Smooth muscle cell (in vitro differentiated cells): ENCODE measurements around the gene EEFSEC. TPM values are rescaled to one million over a fixed set of nuclear protein-coding genes. Genes with fewer than 3 reads are reported as not detected.

Experiments used
- DNase-seq: peaks from one replicate; lab custom pipeline; 2025; ENCODE audit not compliant: unreplicated experiment; lab: John Stamatoyannopoulos, UW
- H2AFZ ChIP-seq: fragments of 200-600 bp; sonication (generic); 2 replicates; pipeline ENCODE4 v1.6.0; 2016; ENCODE audit warnings: antibody characterized with exemption, low read depth, mild to moderate bottlenecking
- H3F3A ChIP-seq: fragments of 200-600 bp; sonication (generic); 2 replicates; pipeline ENCODE4 v1.6.0; 2017; ENCODE audit warnings: antibody characterized with exemption, low read depth
- H3K27ac ChIP-seq: fragments of 200-600 bp; sonication (generic); 2 replicates; pipeline ENCODE4 v1.5.1; 2016; ENCODE audit warnings: low read depth, mild to moderate bottlenecking
- H3K27me3 ChIP-seq: fragments of 200-600 bp; sonication (generic); 2 replicates; pipeline ENCODE4 v1.6.1; 2016; ENCODE audit warnings: low read depth, mild to moderate bottlenecking
- H3K36me3 ChIP-seq: fragments of 200-600 bp; sonication (generic); 2 replicates; pipeline ENCODE4 v1.5.1; 2016; ENCODE audit warnings: low read depth
- H3K4me1 ChIP-seq: fragments of 200-600 bp; sonication (generic); 2 replicates; pipeline ENCODE4 v1.5.1; 2016; ENCODE audit warnings: low read depth
- H3K4me2 ChIP-seq: fragments of 200-600 bp; sonication (generic); 2 replicates; pipeline ENCODE4 v1.6.0; 2016; ENCODE audit warnings: mild to moderate bottlenecking
- H3K4me3 ChIP-seq: fragments of 200-600 bp; sonication (generic); 2 replicates; pipeline ENCODE4 v1.5.1; 2016; ENCODE audit warnings: mild to moderate bottlenecking
- H3K79me2 ChIP-seq: fragments of 200-600 bp; sonication (generic); 2 replicates; pipeline ENCODE4 v1.6.0; 2016; ENCODE audit warnings: low read depth, mild to moderate bottlenecking
- H3K9ac ChIP-seq: fragments of 200-600 bp; sonication (generic); 2 replicates; pipeline ENCODE4 v1.6.0; 2016; ENCODE audit warnings: low read depth
- H3K9me3 ChIP-seq: fragments of 200-600 bp; sonication (generic); replicated peaks from 2 replicates; pipeline ENCODE4 v1.5.1; 2016; ENCODE audit warnings: low read depth
- H4K20me1 ChIP-seq: fragments of 200-600 bp; sonication (generic); 2 replicates; pipeline ENCODE4 v1.6.0; 2016; ENCODE audit warnings: low read depth
- WGBS: methylation state at CpG from one replicate; pipeline ENCODE4 v1.1.7; 2016; ENCODE audit warnings: low lambda C conversion rate; 5-methylcytosine and 5-hydroxymethylcytosine counted together
- polyA plus RNA-seq: library from polyadenylated mRNA; unstranded; fragments of >200 nt; fragmentation: Nextera tagmentation; extraction: Ambion mirVana; gene quantifications from 2 replicates; pipeline ENCODE4 v1.2.1, GENCODE V29; 2016
- total RNA-seq: library from RNA; depleted of rRNA; stranded (reverse); fragments of >200 nt; gene quantifications from 2 replicates; pipeline ENCODE4 v1.2.3, GENCODE V29; 2014
- TF ChIP-seq, protein P1 (sequence below): fragments of 200-600 bp; sonication (generic); IDR thresholded peaks from 2 replicates; pipeline ENCODE4 v1.5.1; 2017; ENCODE audit warnings: borderline replicate concordance, mild to moderate bottlenecking, antibody characterized with exemption; ENCODE audit not compliant: insufficient read depth, poor library complexity, severe bottlenecking

EEFSEC gene
- total and polyA plus RNA-seq, 2 experiments from 2014 or later, result 12.4 to 17.1 TPM

DNA sequence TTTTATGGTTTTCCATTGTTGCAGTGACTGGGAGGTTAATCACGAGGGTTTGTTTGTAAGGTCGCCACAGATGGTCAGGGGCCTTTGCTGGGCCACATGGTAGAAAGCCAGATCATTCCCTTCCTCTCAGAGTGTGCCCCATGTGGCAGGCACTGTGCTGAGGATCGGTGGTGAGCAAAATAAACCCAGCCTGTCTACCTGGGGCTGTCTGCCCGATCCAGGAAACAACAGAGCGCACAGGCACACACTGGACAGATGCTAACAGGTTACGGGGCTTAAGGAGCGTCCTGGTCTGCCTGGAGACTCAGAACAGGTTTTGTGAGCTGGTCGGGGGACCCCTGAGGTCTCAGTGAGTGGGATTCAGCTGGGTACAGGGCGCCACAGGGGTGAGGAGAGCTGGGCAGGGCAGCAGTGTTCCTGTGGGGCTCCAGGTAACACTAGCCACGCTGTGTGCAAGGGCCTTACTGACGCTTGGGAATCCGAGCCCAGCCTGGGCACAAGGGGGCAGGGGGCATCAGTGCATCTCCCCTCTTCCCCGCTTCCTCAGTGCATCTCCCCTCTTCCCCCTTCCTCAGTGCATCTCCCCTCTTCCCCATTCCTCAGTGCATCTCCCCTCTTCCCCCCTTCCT, 177.0 kb downstream of the EEFSEC start:
- Histone ChIP-seq H3K4me1 (no peaks in the 10 kb centered on the region), H3K36me3 (no peaks in the 10 kb centered on the region), H3K27ac (no peak overlapping the region), H3K27me3 (no peaks in the 10 kb centered on the region), H3K4me3 (no peak overlapping the region), H3F3A (no peaks in the 10 kb centered on the region), H3K79me2 (no peaks in the 10 kb centered on the region), H3K4me2 (no peak overlapping the region), H3K9ac (no peak overlapping the region), H4K20me1 (no peaks in the 10 kb centered on the region), H2AFZ (no peak overlapping the region), H3K9me3 (no peaks in the 10 kb centered on the region)
- TF ChIP-seq, protein P1, sequence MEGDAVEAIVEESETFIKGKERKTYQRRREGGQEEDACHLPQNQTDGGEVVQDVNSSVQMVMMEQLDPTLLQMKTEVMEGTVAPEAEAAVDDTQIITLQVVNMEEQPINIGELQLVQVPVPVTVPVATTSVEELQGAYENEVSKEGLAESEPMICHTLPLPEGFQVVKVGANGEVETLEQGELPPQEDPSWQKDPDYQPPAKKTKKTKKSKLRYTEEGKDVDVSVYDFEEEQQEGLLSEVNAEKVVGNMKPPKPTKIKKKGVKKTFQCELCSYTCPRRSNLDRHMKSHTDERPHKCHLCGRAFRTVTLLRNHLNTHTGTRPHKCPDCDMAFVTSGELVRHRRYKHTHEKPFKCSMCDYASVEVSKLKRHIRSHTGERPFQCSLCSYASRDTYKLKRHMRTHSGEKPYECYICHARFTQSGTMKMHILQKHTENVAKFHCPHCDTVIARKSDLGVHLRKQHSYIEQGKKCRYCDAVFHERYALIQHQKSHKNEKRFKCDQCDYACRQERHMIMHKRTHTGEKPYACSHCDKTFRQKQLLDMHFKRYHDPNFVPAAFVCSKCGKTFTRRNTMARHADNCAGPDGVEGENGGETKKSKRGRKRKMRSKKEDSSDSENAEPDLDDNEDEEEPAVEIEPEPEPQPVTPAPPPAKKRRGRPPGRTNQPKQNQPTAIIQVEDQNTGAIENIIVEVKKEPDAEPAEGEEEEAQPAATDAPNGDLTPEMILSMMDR, result no peak
- 80% methylated on average over 9 of the region's 13 CpGs for WGBS
- no peak for DNase-seq

DNA sequence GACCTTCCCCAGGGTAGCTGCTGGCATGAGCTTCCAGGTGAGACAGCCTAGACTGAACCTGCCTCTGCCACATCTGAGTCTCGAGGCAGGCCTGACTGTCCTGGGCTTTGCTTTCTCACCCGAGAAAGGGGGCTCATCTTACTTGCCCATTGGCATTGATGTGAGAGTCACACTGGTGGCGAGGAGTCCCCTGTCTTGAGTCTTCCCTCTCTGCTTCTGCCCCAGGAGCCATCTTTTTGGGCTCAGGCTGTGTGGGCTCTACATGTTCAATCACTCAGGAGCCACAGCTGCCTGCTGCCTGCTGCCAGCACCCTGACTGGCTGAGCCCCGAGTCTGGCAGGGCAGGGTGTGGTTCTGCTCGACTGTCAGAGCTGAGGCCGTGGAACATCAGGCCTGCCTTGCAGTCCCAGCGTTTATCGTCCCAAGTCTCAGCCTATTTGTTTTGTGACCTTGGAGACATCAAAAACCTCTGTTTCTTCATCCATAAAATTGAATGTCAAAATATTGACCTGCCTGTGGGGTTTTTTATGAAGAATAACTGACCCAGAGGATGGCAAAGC, 180.9 kb downstream of the EEFSEC start:
- 86% methylated on average over 8 of the region's 8 CpGs for WGBS
- no peaks in the 10 kb centered on the region for H4K20me1 ChIP-seq
- no peaks in the 10 kb centered on the region for H3K79me2 ChIP-seq
- H3K27ac ChIP-seq, result no peak overlapping the region
- no peak overlapping the region for H2AFZ ChIP-seq
- no peak for DNase-seq
- no peaks in the 10 kb centered on the region for H3K27me3 ChIP-seq
- H3F3A ChIP-seq, result no peaks in the 10 kb centered on the region
- H3K4me2 ChIP-seq, result no peak overlapping the region
- H3K9me3 ChIP-seq, result no peaks in the 10 kb centered on the region
- no peaks in the 10 kb centered on the region for H3K4me1 ChIP-seq
- TF ChIP-seq, protein P1, result no peak
- H3K36me3 ChIP-seq, result no peaks in the 10 kb centered on the region
- H3K4me3 ChIP-seq, result no peak overlapping the region
- H3K9ac ChIP-seq, result no peak overlapping the region

DNA sequence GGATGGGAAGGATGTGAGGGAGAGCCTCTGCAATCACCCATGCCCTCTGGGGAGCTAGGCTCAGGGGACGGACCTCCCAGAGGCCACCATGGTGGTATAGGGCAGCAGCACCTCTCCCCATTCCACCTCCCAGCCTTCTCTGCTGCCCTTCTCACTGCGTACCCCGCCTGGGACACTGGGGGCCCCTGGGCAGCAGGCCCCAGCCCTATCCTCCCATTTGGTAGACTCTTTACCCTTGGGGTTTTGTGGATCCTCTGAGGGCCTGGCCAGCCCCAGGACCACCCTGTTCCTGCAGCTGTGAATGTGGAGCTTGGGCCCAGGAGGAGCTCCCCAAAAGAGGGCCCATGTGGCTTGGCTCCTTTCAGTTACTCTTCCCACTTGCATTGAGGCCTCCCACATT, 181.5 kb downstream of the EEFSEC start:
- H3K27me3 ChIP-seq, result no peaks in the 10 kb centered on the region
- no peaks in the 10 kb centered on the region for H3K9me3 ChIP-seq
- H3K79me2 ChIP-seq, result no peaks in the 10 kb centered on the region
- H4K20me1 ChIP-seq, result no peaks in the 10 kb centered on the region
- no peak for DNase-seq
- no peak overlapping the region for H2AFZ ChIP-seq
- no peak overlapping the region for H3K9ac ChIP-seq
- H3K4me3 ChIP-seq, result no peak overlapping the region
- H3K4me1 ChIP-seq, result no peaks in the 10 kb centered on the region
- H3K36me3 ChIP-seq, result no peaks in the 10 kb centered on the region
- H3K4me2 ChIP-seq, result no peak overlapping the region
- 97% methylated on average over 3 of the region's 3 CpGs for WGBS
- TF ChIP-seq, protein P1, result no peak
- H3K27ac ChIP-seq, result no peak overlapping the region
- no peaks in the 10 kb centered on the region for H3F3A ChIP-seq

DNA sequence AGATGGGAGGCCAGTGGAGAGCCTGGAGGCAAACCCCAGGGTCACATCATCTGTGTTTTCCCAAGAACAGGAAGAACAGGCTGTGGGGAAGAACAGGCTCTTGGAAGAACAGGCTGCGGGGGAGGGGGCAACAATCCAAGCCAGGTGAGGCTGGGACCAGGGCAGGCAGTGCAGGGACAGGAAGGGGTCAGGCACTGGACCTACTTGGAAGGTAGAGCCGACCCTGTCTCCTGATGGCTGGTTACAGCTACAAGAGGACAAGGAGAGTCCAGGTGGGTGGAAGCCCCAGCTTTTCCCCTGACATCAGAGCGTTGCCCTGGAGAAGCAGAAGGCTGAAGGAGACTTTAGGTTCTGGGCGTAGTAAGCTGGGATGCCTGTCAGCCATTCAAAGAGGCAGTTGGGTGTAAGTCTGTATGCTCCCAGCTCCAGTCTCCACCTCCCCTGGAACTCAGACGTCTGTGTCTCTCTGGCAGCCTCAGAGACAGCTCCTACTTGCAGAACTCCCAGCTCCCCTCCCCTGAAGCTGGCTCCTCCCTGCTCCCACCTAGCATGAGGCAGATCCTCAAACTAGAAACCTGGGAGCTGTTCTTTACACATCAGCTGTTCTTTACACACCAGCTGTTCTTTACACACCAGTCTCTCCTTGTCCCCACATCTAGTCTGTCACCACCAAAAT, 182.5 kb downstream of the EEFSEC start:
- H3F3A ChIP-seq, result no peaks in the 10 kb centered on the region
- no peaks in the 10 kb centered on the region for H4K20me1 ChIP-seq
- no peak overlapping the region for H2AFZ ChIP-seq
- no peak overlapping the region for H3K27ac ChIP-seq
- no peak overlapping the region for H3K4me3 ChIP-seq
- WGBS, result 60% methylated on average over 5 of the region's 5 CpGs
- no peaks in the 10 kb centered on the region for H3K4me1 ChIP-seq
- no peaks in the 10 kb centered on the region for H3K27me3 ChIP-seq
- no peaks in the 10 kb centered on the region for H3K79me2 ChIP-seq
- TF ChIP-seq, protein P1, result no peak
- no peak for DNase-seq
- H3K9me3 ChIP-seq, result no peaks in the 10 kb centered on the region
- no peaks in the 10 kb centered on the region for H3K36me3 ChIP-seq
- no peak overlapping the region for H3K9ac ChIP-seq
- H3K4me2 ChIP-seq, result no peak overlapping the region
